Measurements from ENCODE around the gene CLCA2. TPM values are rescaled to one million over a fixed set of nuclear protein-coding genes. Genes with fewer than 3 reads are reported as not detected.

CLCA2 gene
- total and polyA plus RNA-seq, 2 of the 8 experiments (the other 6 are each of a cell fraction or from before 2014, with no cell fraction given): not detected

GRCh38 chr1:86466986-86467385, 43.0 kb downstream of the CLCA2 start (continued):
- TF ChIP-seq HDAC6 (IDR thresholded peaks at IDR 0.05; ENCODE audit: low read depth, low read length) (no peak), GABPA (IDR thresholded peaks at IDR 0.05; ENCODE audit: borderline replicate concordance, insufficient read depth, low read length) (no peak)

Measured in H1 (cell line).